MM.1S (cell line): ENCODE measurements around the gene TAL2.

ENCODE experiments used
- CTCF ChIP-seq: fragments of 300-600 bp; sonication (generic); IDR thresholded peaks from 2 replicates; pipeline ENCODE4 v1.5.1; 2016; ENCODE audit warnings: antibody characterized with exemption, low read length, mixed read lengths
- EZH2 ChIP-seq: fragments of 300-600 bp; sonication (generic); optimal IDR thresholded peaks from 2 replicates; pipeline ENCODE3; 2017; ENCODE audit warnings: low read depth, mild to moderate bottlenecking, antibody characterized with exemption, low read length, mixed read lengths
- EZH2phosphoT487 ChIP-seq: fragments of 300-600 bp; sonication (generic); IDR thresholded peaks from 2 replicates; pipeline ENCODE4 v1.6.1; 2018; ENCODE audit warnings: antibody characterized with exemption, low read length

DNA sequence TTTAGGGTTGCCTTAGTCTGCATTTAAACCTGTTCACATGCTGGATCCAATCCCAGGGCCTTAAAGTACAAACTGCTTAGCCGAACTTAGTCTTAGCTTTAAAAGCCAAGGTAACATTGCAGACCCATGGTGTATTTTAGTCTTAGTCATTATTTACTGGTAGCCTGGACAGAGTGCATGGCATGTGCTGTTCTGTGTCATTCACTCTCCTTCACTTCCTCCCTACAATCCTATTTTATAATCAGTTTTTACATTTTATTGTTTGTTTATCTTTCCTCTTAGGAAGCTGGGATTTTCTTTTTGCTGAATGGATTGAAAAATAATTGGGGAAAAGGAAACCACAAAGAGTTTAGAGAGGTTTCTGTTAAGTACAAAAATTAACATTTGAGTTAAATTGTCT lies 29.4 kb upstream of the TAL2 start:
- TF ChIP-seq CTCF (no peak), EZH2 (no peak), EZH2phosphoT487 (no peak)
